Astrocyte of the cerebellum (primary cell): Measurements from ENCODE around the gene TNFAIP3.
"Not testable (repeated sequence)": the region's sequence is repeated elsewhere in the genome, so short reads cannot be mapped to it uniquely, and the experiment has no call there.

Source experiments
- DNase-seq: peaks from one replicate; pipeline ENCODE4 v3.0.0-alpha.2; 2011; ENCODE audit warnings: low read depth
- H3K4me3 ChIP-seq: 2 replicates; pipeline ENCODE4 v1.5.1; 2011; ENCODE audit warnings: mild to moderate bottlenecking, low read depth, low read length, moderate library complexity
- in situ Hi-C: cut with HindIII; loops from 2 replicates; pipeline ENCODE4 v1.10.0; 2017; ENCODE audit warnings: low sequenced_read_pairs
- TF ChIP-seq, protein P1 (sequence below): IDR thresholded peaks from 2 replicates; pipeline ENCODE4 v1.5.1; 2012; ENCODE audit warnings: low read length, low read depth, moderate library complexity, mild to moderate bottlenecking; ENCODE audit errors: missing control alignments

Gene TNFAIP3

GRCh38 chr6:137890983-137891537, 24.0 kb downstream of the TNFAIP3 start:
- no peak for DNase-seq
- TF ChIP-seq, protein P1, sequence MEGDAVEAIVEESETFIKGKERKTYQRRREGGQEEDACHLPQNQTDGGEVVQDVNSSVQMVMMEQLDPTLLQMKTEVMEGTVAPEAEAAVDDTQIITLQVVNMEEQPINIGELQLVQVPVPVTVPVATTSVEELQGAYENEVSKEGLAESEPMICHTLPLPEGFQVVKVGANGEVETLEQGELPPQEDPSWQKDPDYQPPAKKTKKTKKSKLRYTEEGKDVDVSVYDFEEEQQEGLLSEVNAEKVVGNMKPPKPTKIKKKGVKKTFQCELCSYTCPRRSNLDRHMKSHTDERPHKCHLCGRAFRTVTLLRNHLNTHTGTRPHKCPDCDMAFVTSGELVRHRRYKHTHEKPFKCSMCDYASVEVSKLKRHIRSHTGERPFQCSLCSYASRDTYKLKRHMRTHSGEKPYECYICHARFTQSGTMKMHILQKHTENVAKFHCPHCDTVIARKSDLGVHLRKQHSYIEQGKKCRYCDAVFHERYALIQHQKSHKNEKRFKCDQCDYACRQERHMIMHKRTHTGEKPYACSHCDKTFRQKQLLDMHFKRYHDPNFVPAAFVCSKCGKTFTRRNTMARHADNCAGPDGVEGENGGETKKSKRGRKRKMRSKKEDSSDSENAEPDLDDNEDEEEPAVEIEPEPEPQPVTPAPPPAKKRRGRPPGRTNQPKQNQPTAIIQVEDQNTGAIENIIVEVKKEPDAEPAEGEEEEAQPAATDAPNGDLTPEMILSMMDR = no peak
- no peak overlapping the region for H3K4me3 ChIP-seq
- in situ Hi-C loops = no loop called here

DNA sequence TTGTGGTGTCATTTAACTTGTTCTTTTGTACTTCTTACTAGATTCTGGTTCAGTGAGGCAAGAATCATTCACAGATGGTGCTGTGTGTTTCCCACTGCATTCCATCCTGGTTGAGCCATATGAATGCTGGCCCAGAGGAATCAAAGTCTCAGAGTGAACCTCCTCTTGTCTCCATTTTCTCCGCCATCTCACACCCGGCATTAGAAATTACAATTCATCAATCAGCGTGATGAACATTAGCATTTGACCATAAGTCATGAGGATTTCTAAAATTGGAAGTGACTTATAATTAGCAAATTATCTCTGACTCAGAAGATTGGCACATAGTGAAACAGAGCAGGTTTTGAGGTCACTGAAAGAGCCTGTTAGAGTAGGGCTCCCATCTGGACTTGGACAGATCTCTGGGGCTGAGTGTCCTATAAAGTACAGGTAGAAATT, 25.2 kb downstream of the TNFAIP3 start:
- peak; percentile 29 for DNase-seq
- H3K4me3 ChIP-seq = no peak overlapping the region
- in situ Hi-C loops = no loop called here
- TF ChIP-seq, protein P1 = no peak

- no peak overlapping the region for H3K4me3 ChIP-seq
- in situ Hi-C loops = no loop called here
- TF ChIP-seq, protein P1 = no peak
- no peak for DNase-seq
These were observed 26.1 kb downstream of the TNFAIP3 start for GRCh38 chr6:137893181-137893580.

- in situ Hi-C loops = no loop called here
- no peak overlapping the region for H3K4me3 ChIP-seq
- DNase-seq = no peak
- TF ChIP-seq, protein P1 = no peak
These were observed 26.7 kb downstream of the TNFAIP3 start for GRCh38 chr6:137893726-137894125.

DNA sequence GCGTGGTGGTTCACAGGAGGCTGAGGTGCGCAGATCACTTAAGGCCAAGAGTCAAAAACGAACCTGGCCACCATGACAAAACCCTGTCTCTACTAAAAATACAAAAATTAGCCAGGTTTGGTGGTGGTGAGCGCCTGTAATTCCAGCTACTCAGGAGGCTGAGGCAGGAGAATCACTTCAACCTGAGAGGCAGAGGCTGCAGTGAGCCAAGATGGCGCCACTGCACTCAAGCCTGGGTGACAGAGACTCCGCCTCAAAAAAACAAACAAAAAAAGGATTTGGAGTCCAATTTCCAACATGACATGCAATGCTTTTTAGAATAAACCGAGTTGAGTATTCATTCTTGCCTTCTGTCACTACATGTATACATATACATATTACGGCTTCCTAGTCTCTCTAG, 27.3 kb downstream of the TNFAIP3 start:
- in situ Hi-C loops, DNase-seq, H3K4me3 ChIP-seq: not testable (repeated sequence)

DNA sequence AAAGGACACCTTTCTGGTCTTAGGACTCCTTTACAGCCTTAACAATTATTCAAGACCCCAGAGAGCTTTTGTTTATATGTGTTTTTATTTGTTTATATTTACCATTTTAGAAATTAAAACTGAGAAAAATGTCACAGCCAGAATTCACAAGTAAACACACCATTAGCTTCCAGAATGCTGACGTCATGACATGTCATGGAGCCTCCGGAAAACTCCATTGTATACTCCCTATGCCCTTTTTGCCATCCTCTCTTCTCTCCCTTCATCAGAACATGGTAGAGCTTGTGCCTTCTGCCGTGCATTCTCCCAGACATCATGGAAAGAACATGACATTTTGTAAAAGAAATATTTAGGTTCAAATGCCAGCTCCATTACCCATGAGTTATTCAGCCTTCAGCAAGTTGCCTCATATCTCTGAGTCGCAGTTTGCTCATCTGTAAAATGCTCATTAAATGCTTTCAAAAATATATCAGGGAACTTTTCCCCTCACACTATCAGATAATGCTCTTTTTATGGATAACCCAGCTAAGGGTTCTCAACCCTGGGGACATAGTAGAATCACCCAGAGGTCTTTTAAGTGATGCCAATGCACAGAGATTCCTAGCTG, 27.8 kb downstream of the TNFAIP3 start:
- DNase-seq = no peak
- in situ Hi-C loops = no loop called here
- no peak overlapping the region for H3K4me3 ChIP-seq
- TF ChIP-seq, protein P1 = no peak

GRCh38 chr6:137896647-137897046, 29.6 kb downstream of the TNFAIP3 start:
- DNase-seq = no peak
- TF ChIP-seq, protein P1 = no peak
- in situ Hi-C loops = no loop called here
- no peak overlapping the region for H3K4me3 ChIP-seq
